ENCODE data around the gene ZNF652.

The ZNF652 gene

DNA sequence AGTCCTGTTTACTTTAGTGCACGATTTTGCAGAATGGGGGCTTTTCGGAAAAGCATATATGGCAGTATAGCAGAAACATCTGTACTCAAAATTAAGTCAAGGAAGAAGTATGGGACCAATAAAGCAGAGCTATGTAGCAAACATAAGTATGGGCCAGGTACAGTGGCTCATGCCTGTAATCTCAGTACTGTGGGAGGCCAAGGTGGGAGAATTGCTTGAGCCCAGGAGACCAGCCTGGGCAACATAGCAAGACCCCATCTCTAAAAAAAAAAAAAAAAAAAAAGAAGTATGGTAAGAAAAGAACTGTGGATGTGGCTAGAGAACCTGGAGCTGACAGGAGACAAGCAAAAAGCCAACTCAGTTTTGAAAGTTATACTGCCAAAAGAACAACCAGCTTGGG is 36.1 kb downstream of the ZNF652 start:
- TF ChIP-seq GATA3 (IDR thresholded peaks at IDR 0.05; ENCODE audit: low read depth, low read length) (no peak), GATA2 (IDR thresholded peaks at IDR 0.05; ENCODE audit: low read depth, low read length) (no peak)

DNA sequence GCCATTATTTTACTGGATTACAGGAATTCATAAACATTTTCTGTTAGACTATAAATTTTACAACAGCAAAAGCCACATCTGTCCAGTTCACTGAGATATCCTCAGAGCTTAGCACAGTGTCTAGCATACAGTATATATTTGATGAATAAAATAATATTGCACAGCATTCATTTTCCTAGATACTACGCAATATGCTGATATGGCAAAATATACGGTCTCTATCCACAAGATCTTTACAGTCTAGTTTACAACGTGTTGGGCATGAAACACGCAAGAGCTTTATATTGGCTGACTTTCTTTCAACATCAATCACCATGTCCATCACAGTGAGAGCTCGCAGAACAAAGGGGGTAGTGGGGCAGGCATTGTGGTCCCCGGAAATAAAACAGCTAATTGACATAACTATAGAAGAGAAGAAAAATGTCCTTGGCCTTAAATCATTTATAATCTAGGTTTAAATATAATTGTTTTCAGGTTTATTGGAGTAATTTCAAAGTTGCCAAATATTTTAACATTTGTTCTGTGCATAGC is 43.5 kb downstream of the ZNF652 start:
- TF ChIP-seq GATA3 (IDR thresholded peaks at IDR 0.05; ENCODE audit: low read depth, low read length) (no peak), GATA2 (IDR thresholded peaks at IDR 0.05; ENCODE audit: low read depth, low read length) (no peak)

DNA sequence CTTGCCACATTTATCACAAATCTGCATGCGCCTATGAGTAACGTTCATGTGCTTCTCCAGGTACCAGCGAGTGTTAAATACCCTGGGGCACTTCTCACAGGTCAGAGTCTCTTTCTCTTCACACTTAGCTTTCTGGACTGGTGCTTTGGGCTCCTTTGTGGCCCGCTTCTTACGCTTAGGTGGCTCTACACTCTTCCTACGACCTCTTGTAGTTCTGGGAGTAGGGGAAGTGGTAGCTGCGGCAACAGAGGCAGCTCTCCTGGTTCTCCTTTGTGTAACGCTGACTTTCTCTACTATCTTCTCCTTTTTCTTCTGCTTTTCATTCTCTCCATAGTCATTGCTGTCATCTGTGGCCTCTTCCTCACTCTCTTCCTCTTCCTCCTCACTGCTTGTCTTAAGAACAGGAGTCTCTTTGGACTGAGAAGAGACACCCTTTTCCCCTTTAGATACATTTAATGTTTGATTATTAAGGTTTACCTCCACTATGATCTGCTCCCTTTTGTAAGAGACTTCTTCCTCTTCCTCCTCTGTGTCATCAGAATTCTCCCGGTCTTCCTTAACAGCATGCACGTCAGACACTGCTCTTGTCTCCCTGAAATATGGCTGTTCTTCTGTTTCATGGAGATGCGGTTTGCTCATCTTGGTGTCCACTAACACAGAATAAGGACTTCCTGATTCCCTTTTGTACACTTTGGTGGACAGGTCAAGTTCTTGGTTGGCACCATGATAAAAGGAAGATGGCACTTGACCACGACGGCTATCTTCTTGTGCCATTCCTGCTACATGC is 45.0 kb downstream of the ZNF652 start:
- TF ChIP-seq GATA2 (IDR thresholded peaks at IDR 0.05; ENCODE audit: low read depth, low read length) (no peak), GATA3 (IDR thresholded peaks at IDR 0.05; ENCODE audit: low read depth, low read length) (no peak)

DNA sequence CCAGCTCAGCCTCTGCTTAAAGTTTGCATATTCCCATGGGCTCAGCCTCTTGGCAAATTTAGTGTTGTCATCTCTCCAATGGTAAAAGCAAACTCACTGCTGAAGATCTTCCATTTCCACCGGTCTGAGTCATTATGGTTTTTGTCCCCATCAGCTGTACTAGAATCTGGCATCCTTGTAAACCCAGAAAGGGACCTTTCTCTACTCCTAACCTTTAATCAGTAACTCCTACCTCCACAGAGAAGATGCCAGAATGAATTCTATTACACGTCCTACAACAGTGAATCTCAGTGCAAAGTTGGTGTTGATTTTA is 45.8 kb downstream of the ZNF652 start:
- TF ChIP-seq GATA3 (IDR thresholded peaks at IDR 0.05; ENCODE audit: low read depth, low read length) (no peak), GATA2 (IDR thresholded peaks at IDR 0.05; ENCODE audit: low read depth, low read length) (no peak)

DNA sequence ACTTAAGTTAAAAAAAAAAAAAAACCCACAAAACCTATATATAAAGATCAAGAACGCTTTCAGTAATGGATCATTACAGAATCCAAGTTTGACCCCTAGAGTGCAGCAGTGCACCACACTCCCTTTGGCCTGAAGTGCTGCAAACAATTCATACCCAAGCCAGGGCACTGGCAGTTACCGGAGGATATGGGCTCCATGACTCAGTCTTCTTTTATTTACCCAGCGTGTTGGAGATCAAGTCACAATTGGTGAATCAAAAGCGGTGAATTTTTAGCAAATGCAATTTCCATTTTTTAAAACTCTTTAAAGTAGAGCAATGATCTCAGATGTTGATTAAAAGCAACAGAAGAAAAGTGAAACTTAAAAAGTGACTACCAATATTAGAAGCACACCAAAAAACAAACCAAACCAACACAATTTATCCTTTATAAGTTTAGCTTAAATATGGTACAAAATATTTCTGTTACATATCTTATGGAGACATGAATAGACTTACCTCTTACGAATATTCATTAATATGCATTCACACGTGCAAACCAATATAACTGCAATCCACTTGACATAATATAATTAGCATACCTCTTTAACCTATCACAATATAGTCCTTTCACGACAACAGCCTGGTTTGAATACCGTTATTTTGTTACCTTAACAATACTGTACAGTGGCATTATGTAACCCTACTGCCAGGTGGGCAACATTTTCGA is 46.3 kb downstream of the ZNF652 start:
- TF ChIP-seq GATA3 (IDR thresholded peaks at IDR 0.05; ENCODE audit: low read depth, low read length): no peak
- TF ChIP-seq GATA2 (IDR thresholded peaks at IDR 0.05; ENCODE audit: low read depth, low read length): no peak

DNA sequence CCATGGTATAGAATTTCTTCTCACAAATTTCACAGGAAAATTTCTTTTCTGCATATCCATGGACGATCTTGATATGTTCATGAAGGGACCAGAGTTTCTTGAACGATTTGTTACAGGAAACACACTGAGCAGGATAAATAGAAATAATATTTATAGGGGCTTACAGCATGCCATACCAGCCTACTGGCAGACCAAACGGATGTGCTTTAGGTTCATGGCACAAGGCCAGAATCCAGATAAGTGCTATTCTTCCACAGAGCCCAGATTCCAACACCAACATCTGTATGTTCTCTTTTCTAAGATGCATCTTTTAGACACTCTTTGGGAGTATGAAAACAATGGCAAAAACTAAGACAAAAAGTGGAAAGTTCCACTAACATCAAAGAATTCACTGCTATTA is 49.3 kb downstream of the ZNF652 start:
- TF ChIP-seq GATA2 (IDR thresholded peaks at IDR 0.05; ENCODE audit: low read depth, low read length) (no peak), GATA3 (IDR thresholded peaks at IDR 0.05; ENCODE audit: low read depth, low read length) (no peak)

DNA sequence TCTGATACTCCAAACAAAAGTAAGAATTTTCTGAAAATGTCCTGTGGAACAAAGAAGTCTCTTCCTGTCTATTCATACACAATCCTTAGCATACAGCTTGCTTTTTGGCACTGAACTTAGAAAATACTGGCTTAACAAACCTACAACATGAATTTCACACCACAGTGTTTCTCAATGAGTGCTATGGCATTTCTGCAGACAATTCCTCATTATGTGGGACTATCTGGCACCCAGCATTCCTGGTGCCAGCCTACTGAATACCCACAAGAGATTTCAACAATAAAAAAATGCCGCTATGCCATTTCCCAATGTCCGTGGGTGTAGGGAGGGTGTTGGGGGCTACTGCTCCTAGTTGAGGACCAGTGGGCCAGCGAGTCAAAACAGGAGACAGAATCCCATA is 62.1 kb downstream of the ZNF652 start:
- TF ChIP-seq GATA2 (IDR thresholded peaks at IDR 0.05; ENCODE audit: low read depth, low read length) (no peak), GATA3 (IDR thresholded peaks at IDR 0.05; ENCODE audit: low read depth, low read length) (no peak)

DNA sequence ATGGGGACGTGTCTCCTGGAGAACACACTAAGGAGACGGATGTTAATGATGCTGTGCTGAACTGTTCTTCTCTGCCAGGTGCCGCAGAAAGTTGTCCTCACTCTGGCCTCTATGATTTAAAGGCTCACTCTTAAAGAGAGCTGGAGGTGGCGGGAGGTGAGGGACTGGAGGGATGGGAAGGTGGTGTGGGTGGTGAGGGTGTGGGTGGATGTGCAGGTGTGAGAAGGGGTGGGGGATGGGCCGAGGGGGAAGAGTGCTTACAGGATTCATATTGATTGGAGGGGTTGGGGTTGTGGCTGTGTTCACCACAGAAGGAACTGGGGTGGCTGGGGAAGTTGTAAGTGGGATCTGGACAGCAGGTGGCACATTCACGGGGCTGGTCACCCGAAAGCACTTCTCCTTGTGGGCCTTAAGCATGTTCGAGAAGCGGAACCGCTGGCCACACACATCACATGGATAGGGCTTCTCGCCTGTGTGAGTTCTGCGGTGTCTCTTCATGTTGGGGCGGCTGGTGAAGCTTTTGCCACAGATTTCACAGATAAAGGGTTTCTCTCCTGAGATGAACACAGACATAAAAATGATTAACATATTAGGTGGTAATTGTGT is 63.6 kb downstream of the ZNF652 start:
- TF ChIP-seq GATA2 (IDR thresholded peaks at IDR 0.05; ENCODE audit: low read depth, low read length): no peak
- TF ChIP-seq GATA3 (IDR thresholded peaks at IDR 0.05; ENCODE audit: low read depth, low read length): no peak

DNA sequence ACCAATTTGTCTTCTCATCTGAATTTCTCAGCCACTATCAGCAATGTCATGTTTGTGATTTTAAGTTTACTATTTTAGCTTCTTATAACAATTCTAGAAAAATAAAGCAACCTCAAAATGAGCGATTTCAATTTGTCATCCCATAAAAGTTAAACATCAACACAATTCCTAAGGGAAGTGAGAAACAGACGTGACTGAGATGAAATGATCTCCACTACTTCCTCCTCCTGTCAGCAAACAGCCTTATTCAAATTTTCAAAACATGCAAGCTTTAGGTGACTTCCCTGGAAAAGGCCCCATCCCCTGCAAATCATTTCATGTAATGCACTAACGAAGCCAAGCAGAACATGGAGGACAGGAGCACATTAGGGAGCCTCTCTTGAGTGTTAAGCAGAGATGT is 64.9 kb downstream of the ZNF652 start:
- TF ChIP-seq GATA2 (IDR thresholded peaks at IDR 0.05; ENCODE audit: low read depth, low read length) (no peak), GATA3 (IDR thresholded peaks at IDR 0.05; ENCODE audit: low read depth, low read length) (no peak)

DNA sequence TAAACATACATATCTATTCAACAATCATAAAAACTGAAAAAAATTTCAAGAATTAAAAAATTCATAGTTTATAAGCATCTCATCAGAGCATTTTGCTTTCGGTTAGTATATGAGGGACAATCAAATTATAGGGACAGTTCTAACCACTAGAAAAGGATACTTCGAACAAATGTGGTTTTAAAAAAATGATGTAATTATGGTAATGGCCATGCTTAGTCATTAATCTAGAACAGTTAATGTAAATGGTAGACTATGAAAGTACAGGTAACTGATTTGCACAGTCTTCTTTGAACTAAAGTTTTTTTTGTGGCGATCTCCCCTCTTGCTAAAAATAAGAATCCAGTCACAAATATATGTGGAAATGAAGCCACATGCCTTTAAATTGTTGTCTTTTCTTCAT is 67.9 kb downstream of the ZNF652 start:
- no peak for TF ChIP-seq GATA2 (IDR thresholded peaks at IDR 0.05; ENCODE audit: low read depth, low read length)
- TF ChIP-seq GATA3 (IDR thresholded peaks at IDR 0.05; ENCODE audit: low read depth, low read length): no peak

DNA sequence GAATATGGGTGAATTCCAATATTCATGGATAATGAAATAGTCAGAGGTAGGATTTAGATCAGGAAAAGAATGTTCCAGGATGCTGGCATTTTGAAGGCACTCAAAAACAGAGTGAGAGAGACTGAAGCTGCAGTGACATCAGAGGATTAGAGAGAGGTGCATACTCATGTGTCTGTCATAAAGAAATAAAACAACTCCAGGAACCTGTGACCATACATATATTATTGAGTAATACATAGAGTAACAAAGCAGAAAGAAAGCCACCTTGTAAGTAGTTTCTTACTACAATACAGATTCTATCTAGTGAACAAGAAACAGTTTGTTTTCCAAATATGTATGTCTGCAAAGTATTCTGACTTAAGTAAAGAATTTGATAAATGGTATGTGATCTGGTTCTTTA is 69.1 kb downstream of the ZNF652 start:
- TF ChIP-seq GATA2 (IDR thresholded peaks at IDR 0.05; ENCODE audit: low read depth, low read length) (no peak), GATA3 (IDR thresholded peaks at IDR 0.05; ENCODE audit: low read depth, low read length) (no peak)

DNA sequence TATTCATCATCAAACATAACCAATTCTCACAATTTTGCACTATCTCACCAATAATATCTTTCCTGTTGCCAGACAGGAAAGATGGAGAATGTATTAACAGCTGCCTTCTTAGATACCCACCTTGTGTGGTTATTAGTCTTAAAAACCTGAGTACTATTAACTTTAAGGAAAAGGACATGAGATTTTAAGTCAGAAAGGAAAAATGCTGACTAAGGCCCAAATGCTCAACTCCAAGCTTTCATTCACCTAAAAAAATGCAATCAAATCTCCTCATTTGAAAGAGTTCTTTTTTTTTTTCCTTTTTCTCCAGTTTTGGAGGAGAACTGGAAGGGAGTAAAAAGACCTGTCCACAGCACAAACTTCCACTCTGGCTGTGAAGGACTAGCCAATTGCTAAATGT is 70.1 kb downstream of the ZNF652 start:
- TF ChIP-seq GATA2 (IDR thresholded peaks at IDR 0.05; ENCODE audit: low read depth, low read length) (no peak), GATA3 (IDR thresholded peaks at IDR 0.05; ENCODE audit: low read depth, low read length) (no peak)

DNA sequence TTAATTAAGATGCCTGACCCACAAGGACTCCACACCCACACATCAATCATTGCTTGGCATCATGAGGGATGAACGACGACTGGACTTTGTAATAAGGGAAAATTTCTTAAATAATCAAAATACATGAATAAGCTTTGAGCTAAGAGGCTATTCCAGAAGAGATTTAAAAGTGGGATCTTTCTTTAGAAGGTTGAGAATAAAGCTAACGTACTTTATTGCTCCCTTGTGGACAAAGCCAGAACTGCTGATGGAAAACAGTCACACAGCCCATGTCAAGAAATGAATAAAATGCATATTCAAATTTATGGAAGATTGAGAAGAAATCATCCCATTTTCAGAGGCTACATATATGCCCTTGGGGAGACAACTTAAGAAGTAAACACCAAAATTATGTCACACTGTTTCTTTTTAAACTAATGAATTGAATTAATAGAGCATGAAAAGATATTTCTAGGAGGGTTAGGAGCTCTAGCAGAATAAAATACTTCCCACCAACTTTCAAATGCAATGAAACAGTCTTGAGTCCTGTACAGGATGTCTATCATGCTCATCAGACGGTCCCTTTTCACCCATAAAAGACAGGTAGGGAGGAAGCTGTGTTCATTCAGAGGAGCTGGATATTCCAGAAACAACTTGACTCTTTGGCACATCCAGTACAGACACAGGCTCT is 71.2 kb downstream of the ZNF652 start:
- TF ChIP-seq GATA2 (IDR thresholded peaks at IDR 0.05; ENCODE audit: low read depth, low read length) (no peak), GATA3 (IDR thresholded peaks at IDR 0.05; ENCODE audit: low read depth, low read length) (no peak)

DNA sequence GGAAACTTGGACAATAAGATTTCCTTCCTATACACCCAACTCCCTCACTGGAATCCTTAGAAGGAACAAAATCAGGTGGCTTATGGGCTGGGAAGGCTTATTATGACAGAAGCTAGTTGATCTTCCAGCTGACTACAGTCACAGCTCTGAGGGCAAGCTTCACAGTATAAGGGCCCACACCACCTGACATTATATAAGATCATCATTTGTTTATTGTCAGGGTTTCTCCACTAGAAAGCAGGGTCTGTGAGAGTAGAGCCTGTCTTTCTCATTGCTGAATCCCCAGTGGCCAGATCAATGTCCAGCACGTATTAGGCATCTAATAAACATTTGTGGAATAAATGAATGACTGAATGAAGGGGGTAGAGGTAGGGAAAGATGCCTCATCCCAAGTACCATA is 73.7 kb downstream of the ZNF652 start:
- TF ChIP-seq GATA2 (IDR thresholded peaks at IDR 0.05; ENCODE audit: low read depth, low read length) (no peak), GATA3 (IDR thresholded peaks at IDR 0.05; ENCODE audit: low read depth, low read length) (no peak)
